HCT116 (cell line): ENCODE data around the gene HEXB. TPM values are rescaled to one million over a fixed set of nuclear protein-coding genes. Genes with fewer than 3 reads are reported as not detected.

Source experiments
- ATAC-seq: fragments of 200-7000 bp; cut with Tn5 transposase; 2 replicates; pipeline ENCODE4 v1.9.1; 2020; ENCODE audit warnings: mild to moderate bottlenecking, moderate library complexity
- BruUV-seq: library from RNA; stranded (reverse); fragments of 400-500 nt; replicated peaks from 2 replicates; lab custom pipeline; 2021; lab: Mats Ljungman, UMichigan
- CTCF ChIA-PET: fragments of 300-600 bp; sonication (Branson Sonifier 250); formaldehyde crosslinking; loops from one replicate; lab custom pipeline; 2021; ENCODE audit warnings: antibody characterized with exemption; lab: Charles Lee
- POLR2A ChIA-PET: fragments of 300-600, 350-600 bp; sonication (Branson Sonifier 250); formaldehyde crosslinking; loops from one replicate; lab custom pipeline; 2021; ENCODE audit warnings: antibody characterized with exemption; lab: Charles Lee
- RAD21 ChIA-PET, 2 experiments: fragments of 300-600 bp; sonication (Branson Sonifier 250); formaldehyde crosslinking; loops; one replicate each; lab custom pipeline; 2023; ENCODE audit warnings: low total read pairs in 2 of 2; ENCODE audit not compliant: uncharacterized antibody in 2 of 2, unreplicated experiment in 2 of 2, low non-redundant PET in 1 of 2; lab: Charles Lee
- DNase-seq: peaks from one replicate; pipeline ENCODE4 v3.0.0-alpha.2; 2010; ENCODE audit warnings: low read depth, low spot score
- H2AFZ ChIP-seq: fragments of 200-600 bp; shearing (Covaris generic), sonication (generic); 2 replicates; pipeline ENCODE4 v1.6.1; 2017; ENCODE audit warnings: low read depth, mixed run types, mixed read lengths, antibody characterized with exemption, low read length; ENCODE audit not compliant: poor library complexity, severe bottlenecking
- H3K27ac ChIP-seq: 2 replicates; pipeline ENCODE4 v1.5.1; 2012; ENCODE audit warnings: low read depth, low read length
- H3K27me3 ChIP-seq: fragments of 200-600 bp; sonication (generic); 2 replicates; pipeline ENCODE4 v1.6.1; 2016; ENCODE audit warnings: mixed run types, low read length, mixed read lengths; ENCODE audit not compliant: insufficient read depth
- H3K36me3 ChIP-seq, 2 experiments: fragments of 200-500 bp in 1 of 2; fragments of 200-600 bp in 1 of 2; sonication (Bioruptor generic) in 1 of 2; sonication (generic) in 1 of 2; 2 replicates each; pipeline versions ENCODE4 v1.5.1 to v1.6.1; 2014 to 2016; ENCODE audit warnings: low read length in 2 of 2, inconsistent platforms in 1 of 2, mixed read lengths in 1 of 2, mixed run types in 1 of 2; ENCODE audit not compliant: insufficient read depth in 2 of 2, control insufficient read depth in 1 of 2
- H3K4me1 ChIP-seq, 2 experiments: fragments of 200-600 bp in 1 of 2; sonication (generic) in 1 of 2; 2 replicates each; pipeline versions ENCODE4 v1.5.1 to v1.6.1; 2012 to 2017; ENCODE audit warnings: low read length in 2 of 2, inconsistent platforms in 1 of 2, mild to moderate bottlenecking in 1 of 2, mixed read lengths in 1 of 2, mixed run types in 1 of 2, moderate library complexity in 1 of 2; ENCODE audit not compliant: insufficient read depth in 2 of 2, control insufficient read depth in 1 of 2
- H3K4me2 ChIP-seq: fragments of 200-600 bp; sonication (generic); 2 replicates; pipeline ENCODE4 v1.6.1; 2017; ENCODE audit warnings: mixed run types, low read length, mixed read lengths
- H3K4me3 ChIP-seq, 2 experiments: fragments of 200-600 bp in 1 of 2; sonication (generic) in 1 of 2; replicated peaks in 1 of 2; 2 replicates each; pipeline ENCODE4 v1.5.1; 2011 to 2016; ENCODE audit warnings: low read length in 2 of 2, control low read depth in 1 of 2, low read depth in 1 of 2, mild to moderate bottlenecking in 1 of 2, mixed read lengths in 1 of 2, mixed run types in 1 of 2
- H3K79me2 ChIP-seq: fragments of 200-600 bp; sonication (generic); 2 replicates; pipeline ENCODE4 v1.6.1; 2017; ENCODE audit warnings: mild to moderate bottlenecking, mixed run types, low read length, moderate library complexity, mixed read lengths; ENCODE audit not compliant: insufficient read depth
- H3K9ac ChIP-seq: fragments of 200-600 bp; sonication (generic); 2 replicates; pipeline ENCODE4 v1.6.1; 2016; ENCODE audit warnings: low read length, mixed read lengths
- H3K9me2 ChIP-seq: fragments of 200-600 bp; sonication (generic), shearing (Covaris generic); 2 replicates; pipeline ENCODE4 v1.6.1; 2017; ENCODE audit warnings: mixed run types, mild to moderate bottlenecking, moderate library complexity; ENCODE audit not compliant: insufficient read depth
- H3K9me3 ChIP-seq, 2 experiments: fragments of 200-500 bp in 1 of 2; fragments of 200-600 bp in 1 of 2; sonication (Bioruptor generic) in 1 of 2; sonication (generic) in 1 of 2; 2 replicates each; pipeline ENCODE4 v1.6.1; 2014 to 2017; ENCODE audit warnings: low read length in 2 of 2, mixed read lengths in 2 of 2, inconsistent platforms in 1 of 2, low read depth in 1 of 2, mild to moderate bottlenecking in 1 of 2, mixed run types in 1 of 2, moderate library complexity in 1 of 2; ENCODE audit not compliant: control insufficient read depth in 1 of 2, insufficient read depth in 1 of 2
- H4K20me1 ChIP-seq: fragments of 200-600 bp; sonication (generic), shearing (Covaris generic); 2 replicates; pipeline ENCODE4 v1.6.1; 2017; ENCODE audit warnings: mixed run types, mild to moderate bottlenecking, moderate library complexity; ENCODE audit not compliant: insufficient read depth
- ATF3 ChIP-seq: IDR thresholded peaks from 2 replicates; pipeline ENCODE4 v1.6.1; 2012
- CBX3 ChIP-seq: IDR thresholded peaks from 2 replicates; pipeline ENCODE4 v1.6.1; 2012; ENCODE audit warnings: low read depth
- CTCF ChIP-seq, 3 experiments: fragments of 200-600 bp in 1 of 3; sonication (generic) in 1 of 3; IDR thresholded peaks in 2 of 3; conservative IDR thresholded peaks in 1 of 3; 2 replicates each; pipeline ENCODE4 v1.5.1; 2012 to 2017; ENCODE audit warnings: low read depth in 2 of 3, low read length in 2 of 3, antibody characterized with exemption in 1 of 3, borderline replicate concordance in 1 of 3, control low read depth in 1 of 3, mild to moderate bottlenecking in 1 of 3, mixed read lengths in 1 of 3, mixed run types in 1 of 3, moderate library complexity in 1 of 3; ENCODE audit not compliant: insufficient read depth in 1 of 3
- EGR1 ChIP-seq: IDR thresholded peaks from 2 replicates; pipeline ENCODE4 v1.6.1; 2012; ENCODE audit warnings: low read depth
- ELF1 ChIP-seq: IDR thresholded peaks from 2 replicates; pipeline ENCODE4 v1.6.1; 2012; ENCODE audit warnings: low read depth, borderline replicate concordance
- EZH2 ChIP-seq: fragments of 200-600 bp; sonication (generic); IDR thresholded peaks from 2 replicates; pipeline ENCODE4 v1.6.1; 2017; ENCODE audit warnings: antibody characterized with exemption, mixed run types
- FOSL1 ChIP-seq: IDR thresholded peaks from 2 replicates; pipeline ENCODE4 v1.6.1; 2012; ENCODE audit warnings: low read depth
- JUND ChIP-seq: IDR thresholded peaks from 2 replicates; pipeline ENCODE4 v1.6.1; 2012
- MAX ChIP-seq: IDR thresholded peaks from 2 replicates; pipeline ENCODE4 v1.6.1; 2012
- POLR2A ChIP-seq: IDR thresholded peaks from 2 replicates; pipeline ENCODE4 v1.7.0; 2011; ENCODE audit warnings: borderline replicate concordance; ENCODE audit not compliant: insufficient read depth, insufficient read length; ENCODE audit errors: extremely low read depth
- RAD21 ChIP-seq: IDR thresholded peaks from 2 replicates; pipeline ENCODE4 v1.6.1; 2012; ENCODE audit warnings: low read depth, mild to moderate bottlenecking
- REST ChIP-seq: IDR thresholded peaks from 2 replicates; pipeline ENCODE4 v1.6.1; 2012; ENCODE audit warnings: low read depth
- SIN3A ChIP-seq: IDR thresholded peaks from 2 replicates; pipeline ENCODE4 v1.6.1; 2012; ENCODE audit warnings: low read depth
- SP1 ChIP-seq: IDR thresholded peaks from 2 replicates; pipeline ENCODE4 v1.6.1; 2012; ENCODE audit warnings: low read depth
- SRF ChIP-seq: IDR thresholded peaks from 2 replicates; pipeline ENCODE4 v1.6.1; 2012; ENCODE audit warnings: low read depth
- TCF7L2 ChIP-seq: IDR thresholded peaks from 2 replicates; pipeline ENCODE4 v1.7.0; 2011; ENCODE audit warnings: borderline replicate concordance, inconsistent platforms; ENCODE audit not compliant: insufficient read depth, insufficient read length; ENCODE audit errors: extremely low read depth
- YY1 ChIP-seq: IDR thresholded peaks from 2 replicates; pipeline ENCODE4 v1.6.1; 2011; ENCODE audit warnings: low read length, low read depth, moderate library complexity, mild to moderate bottlenecking; ENCODE audit not compliant: insufficient replicate concordance; ENCODE audit errors: extremely low read depth
- ZBTB33 ChIP-seq: IDR thresholded peaks from 2 replicates; pipeline ENCODE4 v1.6.1; 2011; ENCODE audit warnings: mild to moderate bottlenecking, low read length, moderate library complexity; ENCODE audit not compliant: insufficient replicate concordance; ENCODE audit errors: extremely low read depth
- ZFX ChIP-seq: fragments of 450-650 bp; IDR thresholded peaks from 2 replicates; pipeline ENCODE4 v1.6.1; 2017
- intact Hi-C: fragments of 100-400 bp; cut with micrococcal nuclease; formaldehyde crosslinking; loops from 2 replicates; pipeline ENCODE4 v1.10.0; 2022
- total RNA-seq: library from RNA; stranded (reverse); gene quantifications from one replicate; pipeline ENCODE4 v1.2.1, GENCODE V29; 2021; ENCODE audit not compliant: unreplicated experiment

HEXB gene
- total RNA-seq, 1 experiment from 2014 or later, result 123 TPM

GRCh38 chr5:74673011-74673790 lies 11.8 kb upstream of the HEXB start:
- no peaks in the 10 kb centered on the region for H3K27me3 ChIP-seq
- H3K4me1 ChIP-seq, result peaks cover 0 to 6% of the 10 kb centered on the region in 2 experiments; a peak in 2 of 4 replicates
- POLR2A ChIA-PET, result no interaction called here
- CTCF ChIA-PET, result interaction anchor here (0.7 to 2.9 kb wide), 3 partner anchors 230 to 247 kb away, joined by 4 to 10 read pairs (median 9); no protein-coding TSS in a partner anchor
- RAD21 ChIA-PET, result no interaction called here
- no TSS peak for BruUV-seq
- no peak overlapping the region for H3K27ac ChIP-seq
- no peak overlapping the region for H3K4me2 ChIP-seq
- no peaks in the 10 kb centered on the region for H3K79me2 ChIP-seq
- no peak overlapping the region for H3K4me3 ChIP-seq
- H3K9me3 ChIP-seq, result no peaks in the 10 kb centered on the region
- no peaks in the 10 kb centered on the region for H3K9me2 ChIP-seq
- H2AFZ ChIP-seq, result peak overlapping the region; percentile 19
- no peaks in the 10 kb centered on the region for H3K36me3 ChIP-seq
- intact Hi-C loops, result loop anchor here (1.0 to 10.0 kb wide), 4 partner anchors 230 to 1582 kb away; no protein-coding TSS in a partner anchor
- no peak overlapping the region for H3K9ac ChIP-seq
- DNase-seq (peak; percentile 24), ATAC-seq (peak; percentile 80)
- no peaks in the 10 kb centered on the region for H4K20me1 ChIP-seq
- TF ChIP-seq CBX3 (no peak), ZFX (no peak), ELF1 (no peak), RAD21 (peak; percentile 87), POLR2A (no peak), MAX (no peak), SRF (no peak), SIN3A (no peak), TCF7L2 (no peak), ZBTB33 (no peak), EZH2 (no peak), SP1 (no peak), YY1 (peak; percentile 44), FOSL1 (no peak), REST (no peak), JUND (no peak), ATF3 (no peak), EGR1 (no peak), CTCF (IDR thresholded peaks at IDR 0.05 in 2 of 3, conservative IDR thresholded peaks at IDR 0.05 in 1 of 3; ENCODE audit: borderline replicate concordance in 1 of 3, insufficient read depth in 1 of 3, low read depth in 2 of 3, low read length in 2 of 3) (peak; percentile 43 to 84 (median 49))
